Measurements from ENCODE around the gene NPR1.

NPR1 gene

GRCh38 chr1:153698020-153698922 is 19.8 kb downstream of the NPR1 start:
- Histone ChIP-seq H3K79me2 (ENCODE audit: low read length) (no peaks in the 10 kb centered on the region), H3K9ac (ENCODE audit: low read length) (no peak overlapping the region), H3K4me2 (ENCODE audit: low read depth, low read length) (no peak overlapping the region), H3K36me3 (replicated peaks; ENCODE audit: insufficient read depth, low read length) (no peaks in the 10 kb centered on the region), H3K4me3 (ENCODE audit: low read length) (no peak overlapping the region), H3K9me2 (replicated peaks; ENCODE audit: insufficient read depth, low read length) (no peaks in the 10 kb centered on the region), H3K9me3 (replicated peaks; ENCODE audit: insufficient read depth, low read length) (no peaks in the 10 kb centered on the region), H3K27me3 (replicated peaks; ENCODE audit: insufficient read depth, low read length) (no peaks in the 10 kb centered on the region), H4K20me1 (ENCODE audit: insufficient read depth, low read length) (no peaks in the 10 kb centered on the region), H3F3A (ENCODE audit: insufficient read depth, low read length) (no peaks in the 10 kb centered on the region), H2AFZ (ENCODE audit: low read length) (no peak overlapping the region), H3K27ac (ENCODE audit: low read length) (no peak overlapping the region), H3K4me1 (ENCODE audit: low read length) (no peaks in the 10 kb centered on the region)
- no peak for DNase-seq
- TF ChIP-seq EZH2 (optimal IDR thresholded peaks at IDR 0.05; ENCODE audit: low read depth, low read length): no peak

DNA sequence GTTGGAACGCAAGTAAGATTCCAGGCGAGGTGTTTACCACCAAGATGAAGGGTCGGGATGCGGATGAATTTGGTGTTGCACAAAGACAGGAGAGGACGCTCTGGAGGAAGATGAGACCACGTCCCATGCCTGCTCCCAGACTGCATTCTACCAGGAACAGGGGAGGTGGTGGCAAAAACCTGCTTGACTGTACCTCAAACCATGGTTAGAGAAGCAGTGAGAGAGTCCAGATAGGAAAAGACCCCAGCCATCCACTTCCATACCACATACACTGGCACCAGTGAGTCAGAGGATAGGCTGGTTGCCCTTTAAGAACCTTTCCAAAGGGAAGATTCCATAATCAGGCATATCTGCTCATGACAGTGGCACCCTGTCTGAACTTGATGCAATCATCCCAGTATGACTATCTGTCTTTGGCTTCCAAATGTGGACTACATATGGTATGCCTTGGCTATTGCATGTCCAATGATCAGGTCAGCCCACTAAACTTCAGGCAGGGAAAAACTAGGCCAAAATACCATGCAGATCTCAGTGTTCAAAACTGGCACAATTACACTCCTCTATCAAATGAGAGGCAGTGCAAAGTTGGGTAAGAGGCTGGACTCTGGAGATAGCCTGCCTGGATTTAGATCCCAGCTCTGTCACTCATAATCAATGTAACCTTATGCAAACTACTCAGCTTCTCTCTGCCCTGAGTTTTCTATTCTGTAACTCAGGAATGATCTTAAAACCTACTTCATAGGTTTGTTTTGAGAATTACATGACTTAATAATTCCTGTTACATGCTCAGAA is 20.6 kb downstream of the NPR1 start:
- Histone ChIP-seq H3K79me2 (ENCODE audit: low read length) (no peaks in the 10 kb centered on the region), H3K9me2 (replicated peaks; ENCODE audit: insufficient read depth, low read length) (no peaks in the 10 kb centered on the region), H3K27me3 (replicated peaks; ENCODE audit: insufficient read depth, low read length) (no peaks in the 10 kb centered on the region), H3K9me3 (replicated peaks; ENCODE audit: insufficient read depth, low read length) (no peaks in the 10 kb centered on the region), H3K27ac (ENCODE audit: low read length) (no peak overlapping the region), H3K4me2 (ENCODE audit: low read depth, low read length) (no peak overlapping the region), H3F3A (ENCODE audit: insufficient read depth, low read length) (no peaks in the 10 kb centered on the region), H3K4me1 (ENCODE audit: low read length) (no peaks in the 10 kb centered on the region), H3K9ac (ENCODE audit: low read length) (no peak overlapping the region), H3K36me3 (replicated peaks; ENCODE audit: insufficient read depth, low read length) (no peaks in the 10 kb centered on the region), H4K20me1 (ENCODE audit: insufficient read depth, low read length) (no peaks in the 10 kb centered on the region), H2AFZ (ENCODE audit: low read length) (no peak overlapping the region), H3K4me3 (ENCODE audit: low read length) (no peak overlapping the region)
- DNase-seq: no peak
- TF ChIP-seq EZH2 (optimal IDR thresholded peaks at IDR 0.05; ENCODE audit: low read depth, low read length) (no peak), CTCF (IDR thresholded peaks at IDR 0.05; ENCODE audit: low read length) (no peak), EZH2phosphoT487 (IDR thresholded peaks at IDR 0.05; ENCODE audit: low read length) (no peak)

DNA sequence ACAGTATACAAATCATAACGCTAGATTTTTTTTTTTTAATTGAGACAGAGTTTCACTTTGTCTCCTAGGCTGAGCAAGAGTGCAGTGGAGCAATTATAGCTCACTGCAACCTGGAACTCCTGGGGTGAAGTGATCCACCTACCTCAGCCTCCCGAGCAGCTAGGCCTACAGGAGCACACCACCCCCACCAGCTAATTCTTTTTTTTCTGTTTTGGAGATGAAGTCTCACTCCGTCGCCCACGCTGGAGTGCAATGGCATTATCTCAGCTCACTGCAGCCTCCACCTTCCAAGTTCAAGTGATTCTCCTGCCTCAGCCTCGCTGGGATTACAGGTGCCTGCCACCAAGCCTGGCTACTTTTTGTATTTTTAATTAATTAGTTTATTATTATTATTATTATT is 21.3 kb downstream of the NPR1 start:
- no peak overlapping the region for H3K4me3 ChIP-seq (ENCODE audit: low read length)
- no peaks in the 10 kb centered on the region for H4K20me1 ChIP-seq (ENCODE audit: insufficient read depth, low read length)
- no peaks in the 10 kb centered on the region for H3K4me1 ChIP-seq (ENCODE audit: low read length)
- TF ChIP-seq EZH2phosphoT487 (IDR thresholded peaks at IDR 0.05; ENCODE audit: low read length) (no peak), CTCF (IDR thresholded peaks at IDR 0.05; ENCODE audit: low read length) (no peak), EZH2 (optimal IDR thresholded peaks at IDR 0.05; ENCODE audit: low read depth, low read length) (no peak)
- no peaks in the 10 kb centered on the region for H3K9me3 ChIP-seq (replicated peaks; ENCODE audit: insufficient read depth, low read length)
- no peak overlapping the region for H3K4me2 ChIP-seq (ENCODE audit: low read depth, low read length)
- H3K9ac ChIP-seq (ENCODE audit: low read length): no peak overlapping the region
- H3K27ac ChIP-seq (ENCODE audit: low read length): no peak overlapping the region
- H3K36me3 ChIP-seq (replicated peaks; ENCODE audit: insufficient read depth, low read length): no peaks in the 10 kb centered on the region
- H3F3A ChIP-seq (ENCODE audit: insufficient read depth, low read length): no peaks in the 10 kb centered on the region
- DNase-seq: no peak
- H3K9me2 ChIP-seq (replicated peaks; ENCODE audit: insufficient read depth, low read length): no peaks in the 10 kb centered on the region
- H3K27me3 ChIP-seq (replicated peaks; ENCODE audit: insufficient read depth, low read length): no peaks in the 10 kb centered on the region
- H2AFZ ChIP-seq (ENCODE audit: low read length): no peak overlapping the region
- no peaks in the 10 kb centered on the region for H3K79me2 ChIP-seq (ENCODE audit: low read length)

All from MM.1S (cell line).